GM18867 (cell line): ENCODE results near the gene PAK3.

Experiments
- ATAC-seq: cut with Tn5 transposase; IDR thresholded peaks from one replicate; pipeline ENCODE4 v1.9.1; 2021; ENCODE audit warnings: mild to moderate bottlenecking, moderate library complexity; ENCODE audit not compliant: unreplicated experiment

PAK3 gene

GRCh38 chrX:111095974-111096895 lies at the start of gene PAK3:
Gene PAK3, plus strand, starts transcription at chrX:111096191. Its CDS starts 26,913 bp downstream, at chrX:111123104.
- peak; percentile 53 for ATAC-seq

- no peak for ATAC-seq
Measured at GRCh38 chrX:111047575-111047974, 48.4 kb upstream of the PAK3 start.

- no peak for ATAC-seq
Measured at GRCh38 chrX:111052478-111052877, 43.5 kb upstream of the PAK3 start.

- no peak for ATAC-seq
Measured at GRCh38 chrX:111071542-111072277, 24.3 kb upstream of the PAK3 start.

- ATAC-seq, result no peak
Measured at GRCh38 chrX:111083081-111083480, 12.9 kb upstream of the PAK3 start.

GRCh38 chrX:111086591-111087006 lies 9.4 kb upstream of the PAK3 start:
- no peak for ATAC-seq

- no peak for ATAC-seq
Measured at GRCh38 chrX:111088628-111089027, 7.4 kb upstream of the PAK3 start.

- no peak for ATAC-seq
Measured at GRCh38 chrX:111090458-111090857, 5.5 kb upstream of the PAK3 start.

- peak; percentile 75 for ATAC-seq
Measured at GRCh38 chrX:111098874-111099273, 2.9 kb downstream of the PAK3 start.

GRCh38 chrX:111100191-111100590 lies 4.2 kb downstream of the PAK3 start:
- ATAC-seq, result peak; percentile 68

GRCh38 chrX:111101580-111101979 lies 5.6 kb downstream of the PAK3 start:
- ATAC-seq, result no peak

- no peak for ATAC-seq
Measured at GRCh38 chrX:111102636-111103035, 6.6 kb downstream of the PAK3 start.

- ATAC-seq, result no peak
Measured at GRCh38 chrX:111103246-111103645, 7.3 kb downstream of the PAK3 start.

- no peak for ATAC-seq
Measured at GRCh38 chrX:111110098-111110775, 14.2 kb downstream of the PAK3 start.

GRCh38 chrX:111114806-111115205 lies 18.8 kb downstream of the PAK3 start:
- no peak for ATAC-seq

GRCh38 chrX:111116666-111117065 lies 20.7 kb downstream of the PAK3 start:
- no peak for ATAC-seq

GRCh38 chrX:111119341-111119740 lies 23.4 kb downstream of the PAK3 start:
- ATAC-seq, result no peak

- ATAC-seq, result peak; percentile 83
Measured at GRCh38 chrX:111123125-111123524, 27.1 kb downstream of the PAK3 start.

- peak; percentile 61 for ATAC-seq
Measured at GRCh38 chrX:111123606-111124179, 27.7 kb downstream of the PAK3 start.

- ATAC-seq, result peak; percentile 34
Measured at GRCh38 chrX:111124418-111124817, 28.4 kb downstream of the PAK3 start.

GRCh38 chrX:111127038-111127437 lies 31.0 kb downstream of the PAK3 start:
- ATAC-seq, result no peak
